H1 (cell line): Measurements from ENCODE around the gene NET1. TPM values are rescaled to one million over a fixed set of nuclear protein-coding genes. Genes with fewer than 3 reads are reported as not detected.

Source experiments
- CTCF ChIA-PET: fragments of 300-600 bp; sonication (Branson Sonifier 250); formaldehyde crosslinking; loops from one replicate; lab custom pipeline; 2021; ENCODE audit not compliant: partially characterized antibody; lab: Charles Lee
- POLR2A ChIA-PET: fragments of 300-600 bp; sonication (Branson Sonifier 250); formaldehyde crosslinking; loops from one replicate; lab custom pipeline; 2021; ENCODE audit warnings: inconsistent platforms; ENCODE audit not compliant: partially characterized antibody; lab: Charles Lee
- DNase-seq, 2 experiments: peaks; one replicate each; pipeline versions ENCODE4 v3.0.0 to v3.0.0-alpha.2; 2010 to 2022; ENCODE audit warnings: low spot score in 2 of 2, low read depth in 1 of 2, mixed read lengths in 1 of 2
- FAIRE-seq: peaks from 2 replicates; lab custom pipeline; 2011; peaks lifted over from hg19 to GRCh38; lab: Jason Lieb, UNC
- H2AFZ ChIP-seq: 2 replicates; pipeline ENCODE4 v1.8.1; 2012; ENCODE audit warnings: low read length, inconsistent platforms
- H2AK5ac ChIP-seq: 2 replicates; pipeline ENCODE4 v1.6.1; 2013; ENCODE audit warnings: low read depth, low read length
- H2BK120ac ChIP-seq: replicated peaks from 2 replicates; pipeline ENCODE3; 2013; ENCODE audit warnings: low read depth, low read length, inconsistent platforms
- H2BK12ac ChIP-seq: 2 replicates; pipeline ENCODE4 v1.6.1; 2013; ENCODE audit warnings: low read depth, low read length
- H2BK15ac ChIP-seq: 2 replicates; pipeline ENCODE4 v1.6.1; 2013; ENCODE audit warnings: low read length
- H2BK20ac ChIP-seq: 2 replicates; pipeline ENCODE4 v1.6.1; 2013; ENCODE audit warnings: low read length
- H2BK5ac ChIP-seq: 2 replicates; pipeline ENCODE4 v1.6.1; 2013; ENCODE audit warnings: low read depth, low read length
- H3K14ac ChIP-seq: 2 replicates; pipeline ENCODE4 v1.6.1; 2013; ENCODE audit warnings: inconsistent platforms; ENCODE audit not compliant: insufficient read length
- H3K18ac ChIP-seq: 2 replicates; pipeline ENCODE4 v1.6.1; 2013; ENCODE audit warnings: low read length; ENCODE audit errors: extremely low read depth
- H3K23ac ChIP-seq: 2 replicates; pipeline ENCODE4 v1.6.1; 2013; ENCODE audit warnings: inconsistent platforms; ENCODE audit not compliant: insufficient read length
- H3K23me2 ChIP-seq: 2 replicates; pipeline ENCODE4 v1.6.1; 2013; ENCODE audit warnings: low read depth, low read length
- H3K27ac ChIP-seq: 2 replicates; pipeline ENCODE4 v1.6.1; 2011; ENCODE audit warnings: low read depth, low read length, inconsistent platforms
- H3K27me3 ChIP-seq, 4 experiments: replicated peaks in 1 of 4; 1 replicate in 1 of 4; 2 replicates in 3 of 4; pipeline versions ENCODE4 v1.6.1 to v1.8.1; 2011 to 2013; ENCODE audit warnings: low read length in 3 of 4, mild to moderate bottlenecking in 3 of 4, inconsistent platforms in 2 of 4, mixed read lengths in 2 of 4, moderate library complexity in 1 of 4; ENCODE audit not compliant: control insufficient read depth in 3 of 4, insufficient read depth in 3 of 4; ENCODE audit errors: extremely low read depth in 1 of 4
- H3K36me3 ChIP-seq, 4 experiments: 2 replicates each; pipeline versions ENCODE4 v1.6.1 to v1.8.1; 2011 to 2013; ENCODE audit warnings: mild to moderate bottlenecking in 4 of 4, low read length in 3 of 4, moderate library complexity in 2 of 4, control low read depth in 1 of 4, inconsistent platforms in 1 of 4; ENCODE audit not compliant: insufficient read depth in 4 of 4, control insufficient read depth in 2 of 4
- H3K4ac ChIP-seq: replicated peaks from 2 replicates; pipeline ENCODE3; 2013; ENCODE audit warnings: low read length, low read depth, mixed read lengths, inconsistent platforms; ENCODE audit not compliant: insufficient read length
- H3K4me1 ChIP-seq, 4 experiments: replicated peaks in 1 of 4; 1 replicate in 1 of 4; 2 replicates in 3 of 4; pipeline versions ENCODE4 v1.6.1 to v1.8.1; 2011 to 2013; ENCODE audit warnings: low read length in 3 of 4, inconsistent platforms in 2 of 4, mixed read lengths in 1 of 4; ENCODE audit not compliant: insufficient read depth in 4 of 4, control insufficient read depth in 3 of 4
- H3K4me2 ChIP-seq, 2 experiments: 2 replicates each; pipeline versions ENCODE4 v1.6.1 to v1.8.1; 2011 to 2013; ENCODE audit warnings: low read depth in 2 of 2, low read length in 2 of 2, control low read depth in 1 of 2, inconsistent platforms in 1 of 2, mild to moderate bottlenecking in 1 of 2; ENCODE audit not compliant: insufficient read depth in 1 of 2
- H3K4me3 ChIP-seq, 4 experiments: fragments of 200-600, 300-600 bp in 1 of 4; sonication (generic), shearing (Covaris generic), sonication (Bioruptor Twin) in 1 of 4; 2 replicates each; pipeline versions ENCODE4 v1.5.1 to v1.8.1; 2011 to 2016; ENCODE audit warnings: low read length in 4 of 4, low read depth in 3 of 4, control low read depth in 2 of 4, inconsistent platforms in 2 of 4, mild to moderate bottlenecking in 2 of 4, mixed read lengths in 1 of 4, moderate library complexity in 1 of 4; ENCODE audit not compliant: insufficient read depth in 2 of 4; ENCODE audit errors: extremely low read depth in 1 of 4
- H3K56ac ChIP-seq: replicated peaks from 2 replicates; pipeline ENCODE3; 2013; ENCODE audit warnings: low read depth, mild to moderate bottlenecking, mixed read lengths, low read length, inconsistent platforms; ENCODE audit not compliant: insufficient read length
- H3K79me1 ChIP-seq: 2 replicates; pipeline ENCODE4 v1.6.1; 2013; ENCODE audit warnings: low read depth, low read length, control low read depth
- H3K79me2 ChIP-seq, 2 experiments: 2 replicates each; pipeline versions ENCODE4 v1.6.1 to v1.8.1; 2012 to 2013; ENCODE audit warnings: low read length in 2 of 2, mild to moderate bottlenecking in 2 of 2, inconsistent platforms in 1 of 2; ENCODE audit not compliant: insufficient read depth in 2 of 2, control insufficient read depth in 1 of 2
- H3K9ac ChIP-seq, 4 experiments: replicated peaks in 1 of 4; 1 replicate in 1 of 4; 2 replicates in 3 of 4; pipeline versions ENCODE4 v1.6.1 to v1.8.1; 2011 to 2013; ENCODE audit warnings: low read depth in 3 of 4, low read length in 3 of 4, control low read depth in 2 of 4, mild to moderate bottlenecking in 2 of 4, moderate library complexity in 2 of 4, inconsistent platforms in 1 of 4; ENCODE audit errors: extremely low read depth in 1 of 4
- H3K9me3 ChIP-seq, 2 experiments: 2 replicates each; pipeline versions ENCODE4 v1.6.1 to v1.8.1; 2012 to 2013; ENCODE audit warnings: mild to moderate bottlenecking in 2 of 2, moderate library complexity in 2 of 2, control low read depth in 1 of 2, inconsistent platforms in 1 of 2, low read depth in 1 of 2, low read length in 1 of 2, mixed read lengths in 1 of 2; ENCODE audit not compliant: insufficient read depth in 2 of 2
- H4K20me1 ChIP-seq, 2 experiments: replicated peaks in 1 of 2; 2 replicates each; pipeline versions ENCODE3 to v1.8.1; 2011 to 2013; ENCODE audit warnings: inconsistent platforms in 2 of 2, low read length in 2 of 2, mild to moderate bottlenecking in 1 of 2; ENCODE audit not compliant: insufficient read depth in 2 of 2, control insufficient read depth in 1 of 2
- H4K5ac ChIP-seq: 2 replicates; pipeline ENCODE4 v1.6.1; 2013; ENCODE audit warnings: low read length, low read depth, mixed read lengths, inconsistent platforms; ENCODE audit not compliant: insufficient read length
- H4K8ac ChIP-seq: 2 replicates; pipeline ENCODE4 v1.8.0; 2013; ENCODE audit warnings: mild to moderate bottlenecking, moderate library complexity, low read length, inconsistent platforms; ENCODE audit not compliant: insufficient read depth; ENCODE audit errors: extremely low read depth
- H4K91ac ChIP-seq: replicated peaks from 2 replicates; pipeline ENCODE3; 2013; ENCODE audit warnings: low read length, mixed read lengths, inconsistent platforms; ENCODE audit not compliant: insufficient read length
- ATF2 ChIP-seq: IDR thresholded peaks from 2 replicates; pipeline ENCODE4 v1.6.1; 2012; ENCODE audit warnings: low read length, inconsistent platforms
- WGBS, 2 experiments: shearing (Covaris generic) in 1 of 2; methylation state at CpG; one replicate each; pipeline versions ENCODE4 v1.1.6 to v1.1.7; 2013 to 2015; ENCODE audit warnings: low lambda C conversion rate in 2 of 2, mixed read lengths in 2 of 2, inconsistent platforms in 1 of 2, low coverage in 1 of 2, missing lambda C conversion rate in 1 of 2; ENCODE audit not compliant: insufficient replicate concordance in 2 of 2, insufficient coverage in 1 of 2, insufficient read length in 1 of 2; ENCODE audit errors: extremely low coverage in 1 of 2, missing lambda C conversion rate in 1 of 2; 5-methylcytosine and 5-hydroxymethylcytosine counted together
- polyA plus RNA-seq, 7 experiments: library from polyadenylated mRNA; depleted of rRNA in 3 of 7; stranded (reverse) in 5 of 7; unstranded in 2 of 7; fragments of >200 nt in 5 of 7; fragments of 200-250 nt in 2 of 7; gene quantifications; 1 replicate in 5 of 7; 2 replicates in 1 of 7; 4 replicates in 1 of 7; pipeline versions ENCODE4 v1.2.1 to v1.2.3, GENCODE V29; 2011 to 2013; ENCODE audit warnings: missing spikeins in 2 of 7, mixed read lengths in 2 of 7
- total RNA-seq: library from RNA; stranded (reverse); fragmentation: NEBNext Ultra II Directional; extraction: Animal tissue kit (Norgen Biotek cat#: 25700); gene quantifications from 2 replicates; pipeline ENCODE4 v1.2.1, GENCODE V29; 2021

Gene NET1
- total and polyA plus RNA-seq, 2 of the 8 experiments (the other 6 are each of a cell fraction or from before 2014, with no cell fraction given): 21.5 to 117 TPM

GRCh38 chr10:5402798-5403197, 9.6 kb upstream of the NET1 start:
- Histone ChIP-seq H3K14ac (no peak overlapping the region), H4K8ac (no peak overlapping the region), H2BK15ac (no peak overlapping the region), H3K27me3 (peaks cover 0 to 1% (median 0%) of the 10 kb centered on the region in 4 experiments; a peak in 1 of 7 replicates), H3K79me2 (no peaks in the 10 kb centered on the region), H3K23ac (no peak overlapping the region), H3K4me3 (no peak overlapping the region), H2BK12ac (no peak overlapping the region), H3K36me3 (no peaks in the 10 kb centered on the region), H2AFZ (no peak overlapping the region), H2BK20ac (no peak overlapping the region), H3K23me2 (no peaks in the 10 kb centered on the region), H3K18ac (no peak overlapping the region), H3K9ac (no peak overlapping the region), H3K4me2 (no peak overlapping the region), H3K79me1 (no peaks in the 10 kb centered on the region), H2BK5ac (no peak overlapping the region), H4K5ac (no peak overlapping the region), H3K4ac (no peak overlapping the region), H2AK5ac (no peak overlapping the region), H3K27ac (no peak overlapping the region), H3K56ac (no peak overlapping the region), H4K91ac (no peak overlapping the region), H3K4me1 (peaks cover 0 to 3% (median 0%) of the 10 kb centered on the region in 4 experiments; a peak in 1 of 7 replicates), H2BK120ac (no peak overlapping the region), H4K20me1 (no peaks in the 10 kb centered on the region), H3K9me3 (peaks cover 2 to 6% of the 10 kb centered on the region in 2 experiments; a peak in 2 of 4 replicates)
- no peak for TF ChIP-seq ATF2
- CTCF ChIA-PET: no interaction called here
- WGBS, 2 experiments: 86% methylated on average over 3 of the region's 3 CpGs; no CpG with 5 or more reads in 1 of the 2 experiments
- DNase-seq (no peak), FAIRE-seq (no peak)
- POLR2A ChIA-PET: no interaction called here
